HCT116 (cell line): ENCODE results near the gene PDE2A. TPM values are rescaled to one million over a fixed set of nuclear protein-coding genes. Genes with fewer than 3 reads are reported as not detected.

Experiments
- ATAC-seq: fragments of 200-7000 bp; cut with Tn5 transposase; 2 replicates; pipeline ENCODE4 v1.9.1; 2020; ENCODE audit warnings: mild to moderate bottlenecking, moderate library complexity
- BruUV-seq: library from RNA; stranded (reverse); fragments of 400-500 nt; replicated peaks from 2 replicates; lab custom pipeline; 2021; lab: Mats Ljungman, UMichigan
- CTCF ChIA-PET: fragments of 300-600 bp; sonication (Branson Sonifier 250); formaldehyde crosslinking; loops from one replicate; lab custom pipeline; 2021; ENCODE audit warnings: antibody characterized with exemption; lab: Charles Lee
- POLR2A ChIA-PET: fragments of 300-600, 350-600 bp; sonication (Branson Sonifier 250); formaldehyde crosslinking; loops from one replicate; lab custom pipeline; 2021; ENCODE audit warnings: antibody characterized with exemption; lab: Charles Lee
- RAD21 ChIA-PET, 2 experiments: fragments of 300-600 bp; sonication (Branson Sonifier 250); formaldehyde crosslinking; loops; one replicate each; lab custom pipeline; 2023; ENCODE audit warnings: low total read pairs in 2 of 2; ENCODE audit not compliant: uncharacterized antibody in 2 of 2, unreplicated experiment in 2 of 2, low non-redundant PET in 1 of 2; lab: Charles Lee
- DNase-seq: peaks from one replicate; pipeline ENCODE4 v3.0.0-alpha.2; 2010; ENCODE audit warnings: low read depth, low spot score
- H2AFZ ChIP-seq: fragments of 200-600 bp; shearing (Covaris generic), sonication (generic); 2 replicates; pipeline ENCODE4 v1.6.1; 2017; ENCODE audit warnings: low read depth, mixed run types, mixed read lengths, antibody characterized with exemption, low read length; ENCODE audit not compliant: poor library complexity, severe bottlenecking
- H3K27ac ChIP-seq: 2 replicates; pipeline ENCODE4 v1.5.1; 2012; ENCODE audit warnings: low read depth, low read length
- H3K27me3 ChIP-seq: fragments of 200-600 bp; sonication (generic); 2 replicates; pipeline ENCODE4 v1.6.1; 2016; ENCODE audit warnings: mixed run types, low read length, mixed read lengths; ENCODE audit not compliant: insufficient read depth
- H3K36me3 ChIP-seq, 2 experiments: fragments of 200-500 bp in 1 of 2; fragments of 200-600 bp in 1 of 2; sonication (Bioruptor generic) in 1 of 2; sonication (generic) in 1 of 2; 2 replicates each; pipeline versions ENCODE4 v1.5.1 to v1.6.1; 2014 to 2016; ENCODE audit warnings: low read length in 2 of 2, inconsistent platforms in 1 of 2, mixed read lengths in 1 of 2, mixed run types in 1 of 2; ENCODE audit not compliant: insufficient read depth in 2 of 2, control insufficient read depth in 1 of 2
- H3K4me1 ChIP-seq, 2 experiments: fragments of 200-600 bp in 1 of 2; sonication (generic) in 1 of 2; 2 replicates each; pipeline versions ENCODE4 v1.5.1 to v1.6.1; 2012 to 2017; ENCODE audit warnings: low read length in 2 of 2, inconsistent platforms in 1 of 2, mild to moderate bottlenecking in 1 of 2, mixed read lengths in 1 of 2, mixed run types in 1 of 2, moderate library complexity in 1 of 2; ENCODE audit not compliant: insufficient read depth in 2 of 2, control insufficient read depth in 1 of 2
- H3K4me2 ChIP-seq: fragments of 200-600 bp; sonication (generic); 2 replicates; pipeline ENCODE4 v1.6.1; 2017; ENCODE audit warnings: mixed run types, low read length, mixed read lengths
- H3K4me3 ChIP-seq, 2 experiments: fragments of 200-600 bp in 1 of 2; sonication (generic) in 1 of 2; replicated peaks in 1 of 2; 2 replicates each; pipeline ENCODE4 v1.5.1; 2011 to 2016; ENCODE audit warnings: low read length in 2 of 2, control low read depth in 1 of 2, low read depth in 1 of 2, mild to moderate bottlenecking in 1 of 2, mixed read lengths in 1 of 2, mixed run types in 1 of 2
- H3K79me2 ChIP-seq: fragments of 200-600 bp; sonication (generic); 2 replicates; pipeline ENCODE4 v1.6.1; 2017; ENCODE audit warnings: mild to moderate bottlenecking, mixed run types, low read length, moderate library complexity, mixed read lengths; ENCODE audit not compliant: insufficient read depth
- H3K9ac ChIP-seq: fragments of 200-600 bp; sonication (generic); 2 replicates; pipeline ENCODE4 v1.6.1; 2016; ENCODE audit warnings: low read length, mixed read lengths
- H3K9me2 ChIP-seq: fragments of 200-600 bp; sonication (generic), shearing (Covaris generic); 2 replicates; pipeline ENCODE4 v1.6.1; 2017; ENCODE audit warnings: mixed run types, mild to moderate bottlenecking, moderate library complexity; ENCODE audit not compliant: insufficient read depth
- H3K9me3 ChIP-seq, 2 experiments: fragments of 200-500 bp in 1 of 2; fragments of 200-600 bp in 1 of 2; sonication (Bioruptor generic) in 1 of 2; sonication (generic) in 1 of 2; 2 replicates each; pipeline ENCODE4 v1.6.1; 2014 to 2017; ENCODE audit warnings: low read length in 2 of 2, mixed read lengths in 2 of 2, inconsistent platforms in 1 of 2, low read depth in 1 of 2, mild to moderate bottlenecking in 1 of 2, mixed run types in 1 of 2, moderate library complexity in 1 of 2; ENCODE audit not compliant: control insufficient read depth in 1 of 2, insufficient read depth in 1 of 2
- H4K20me1 ChIP-seq: fragments of 200-600 bp; sonication (generic), shearing (Covaris generic); 2 replicates; pipeline ENCODE4 v1.6.1; 2017; ENCODE audit warnings: mixed run types, mild to moderate bottlenecking, moderate library complexity; ENCODE audit not compliant: insufficient read depth
- CBX3 ChIP-seq: IDR thresholded peaks from 2 replicates; pipeline ENCODE4 v1.6.1; 2012; ENCODE audit warnings: low read depth
- EGR1 ChIP-seq: IDR thresholded peaks from 2 replicates; pipeline ENCODE4 v1.6.1; 2012; ENCODE audit warnings: low read depth
- EZH2 ChIP-seq: fragments of 200-600 bp; sonication (generic); IDR thresholded peaks from 2 replicates; pipeline ENCODE4 v1.6.1; 2017; ENCODE audit warnings: antibody characterized with exemption, mixed run types
- FOSL1 ChIP-seq: IDR thresholded peaks from 2 replicates; pipeline ENCODE4 v1.6.1; 2012; ENCODE audit warnings: low read depth
- JUND ChIP-seq: IDR thresholded peaks from 2 replicates; pipeline ENCODE4 v1.6.1; 2012
- MAX ChIP-seq: IDR thresholded peaks from 2 replicates; pipeline ENCODE4 v1.6.1; 2012
- POLR2A ChIP-seq: IDR thresholded peaks from 2 replicates; pipeline ENCODE4 v1.7.0; 2011; ENCODE audit warnings: borderline replicate concordance; ENCODE audit not compliant: insufficient read depth, insufficient read length; ENCODE audit errors: extremely low read depth
- POLR2AphosphoS5 ChIP-seq: IDR thresholded peaks from 2 replicates; pipeline ENCODE4 v1.6.1; 2011; ENCODE audit warnings: mild to moderate bottlenecking, low read depth, low read length, moderate library complexity
- REST ChIP-seq: IDR thresholded peaks from 2 replicates; pipeline ENCODE4 v1.6.1; 2012; ENCODE audit warnings: low read depth
- SIN3A ChIP-seq: IDR thresholded peaks from 2 replicates; pipeline ENCODE4 v1.6.1; 2012; ENCODE audit warnings: low read depth
- SP1 ChIP-seq: IDR thresholded peaks from 2 replicates; pipeline ENCODE4 v1.6.1; 2012; ENCODE audit warnings: low read depth
- SRF ChIP-seq: IDR thresholded peaks from 2 replicates; pipeline ENCODE4 v1.6.1; 2012; ENCODE audit warnings: low read depth
- YY1 ChIP-seq: IDR thresholded peaks from 2 replicates; pipeline ENCODE4 v1.6.1; 2011; ENCODE audit warnings: low read length, low read depth, moderate library complexity, mild to moderate bottlenecking; ENCODE audit not compliant: insufficient replicate concordance; ENCODE audit errors: extremely low read depth
- ZBTB33 ChIP-seq: IDR thresholded peaks from 2 replicates; pipeline ENCODE4 v1.6.1; 2011; ENCODE audit warnings: mild to moderate bottlenecking, low read length, moderate library complexity; ENCODE audit not compliant: insufficient replicate concordance; ENCODE audit errors: extremely low read depth
- ZNF274 ChIP-seq: fragments of 200-500 bp; sonication (Bioruptor generic); IDR thresholded peaks from 2 replicates; pipeline ENCODE4 v1.6.1; 2014; ENCODE audit warnings: mild to moderate bottlenecking, low read depth, low read length, inconsistent platforms
- intact Hi-C: fragments of 100-400 bp; cut with micrococcal nuclease; formaldehyde crosslinking; loops from 2 replicates; pipeline ENCODE4 v1.10.0; 2022
- total RNA-seq: library from RNA; stranded (reverse); gene quantifications from one replicate; pipeline ENCODE4 v1.2.1, GENCODE V29; 2021; ENCODE audit not compliant: unreplicated experiment
- TF ChIP-seq, protein P1 (sequence below): IDR thresholded peaks from 2 replicates; pipeline ENCODE4 v1.6.1; 2012

The PDE2A gene
- total RNA-seq, 1 experiment from 2014 or later: 7.6 TPM

DNA sequence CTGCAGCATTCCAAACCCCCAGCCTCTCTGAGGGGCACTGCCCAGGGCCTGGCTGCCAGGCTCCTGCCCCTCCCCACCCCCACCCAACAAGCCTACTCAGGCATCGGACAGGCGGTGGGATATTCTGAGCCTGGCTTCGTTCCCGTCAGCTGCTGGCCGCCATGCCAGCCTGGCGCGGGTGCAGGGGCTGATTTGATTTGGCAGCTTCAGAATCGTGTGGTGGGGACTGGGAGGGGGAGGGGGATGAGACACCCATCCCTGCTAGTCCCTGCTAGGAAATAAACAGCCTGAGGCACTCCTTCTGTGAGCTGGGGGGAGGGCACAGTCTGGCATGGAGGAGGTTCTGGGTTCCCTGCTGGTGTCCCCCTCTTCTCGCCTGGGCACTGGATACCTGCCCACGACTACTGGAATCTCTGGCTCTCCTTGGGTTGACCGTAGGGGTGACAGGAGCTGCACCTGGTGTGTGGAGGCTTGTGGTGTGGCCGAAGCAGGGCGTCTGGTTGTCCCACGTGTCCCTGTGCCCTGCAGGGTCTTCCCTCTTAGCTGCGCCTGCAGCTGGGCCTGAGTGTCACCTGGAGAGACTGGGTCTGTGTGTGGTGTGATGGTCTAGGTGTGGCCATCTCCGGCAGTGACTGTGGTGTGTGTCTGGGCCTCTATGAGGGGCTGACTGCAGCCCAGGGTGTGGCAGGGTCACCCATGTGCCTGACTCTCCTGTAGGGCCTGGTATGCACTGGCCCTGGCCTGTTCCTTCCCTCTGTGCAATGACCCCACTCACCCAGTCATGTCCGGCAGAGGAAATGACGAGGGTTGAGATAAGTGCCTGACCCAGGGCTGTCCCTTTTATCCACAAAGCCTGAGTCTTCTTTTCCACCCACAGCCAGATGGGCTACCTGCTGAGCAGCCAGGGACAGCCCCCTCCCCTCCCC, 42.2 kb downstream of the PDE2A start:
- CTCF ChIA-PET: no interaction called here
- H3K4me2 ChIP-seq: no peak overlapping the region
- RAD21 ChIA-PET: no interaction called here
- H2AFZ ChIP-seq: no peak overlapping the region
- ATAC-seq: peak; percentile 23; the same call in 1 of the 2 replicates
- H3K9ac ChIP-seq: no peak overlapping the region
- no peaks in the 10 kb centered on the region for H3K9me2 ChIP-seq
- no TSS peak for BruUV-seq
- intact Hi-C loops: loop anchor here (1.0 kb wide), 1 partner anchor 29 kb away; no protein-coding TSS in a partner anchor
- H4K20me1 ChIP-seq: no peaks in the 10 kb centered on the region
- DNase-seq: no peak
- H3K4me3 ChIP-seq: no peak overlapping the region
- H3K36me3 ChIP-seq: no peaks in the 10 kb centered on the region
- H3K27me3 ChIP-seq: no peaks in the 10 kb centered on the region
- H3K79me2 ChIP-seq: no peaks in the 10 kb centered on the region
- no peak for TF ChIP-seq FOSL1
- no peak for TF ChIP-seq SP1
- TF ChIP-seq ZNF274: no peak
- TF ChIP-seq, protein P1, sequence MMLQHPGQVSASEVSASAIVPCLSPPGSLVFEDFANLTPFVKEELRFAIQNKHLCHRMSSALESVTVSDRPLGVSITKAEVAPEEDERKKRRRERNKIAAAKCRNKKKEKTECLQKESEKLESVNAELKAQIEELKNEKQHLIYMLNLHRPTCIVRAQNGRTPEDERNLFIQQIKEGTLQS: no peak
- no peak for TF ChIP-seq EZH2
- no peak for TF ChIP-seq YY1
- no peak for TF ChIP-seq POLR2A
- TF ChIP-seq SIN3A: no peak
- no peak for TF ChIP-seq MAX
- TF ChIP-seq JUND: no peak
- TF ChIP-seq EGR1: no peak
- no peak for TF ChIP-seq REST
- TF ChIP-seq ZBTB33: no peak
- no peak for TF ChIP-seq POLR2AphosphoS5
- no peak for TF ChIP-seq SRF
- no peak for TF ChIP-seq CBX3
- POLR2A ChIA-PET: no interaction called here
- no peak overlapping the region for H3K27ac ChIP-seq
- H3K4me1 ChIP-seq: peaks cover 2 to 6% of the 10 kb centered on the region in 2 experiments
- no peaks in the 10 kb centered on the region for H3K9me3 ChIP-seq
